OCI-LY3 (cell line): ENCODE measurements around the gene RALBP1.

ENCODE experiments used
- EZH2phosphoT487 ChIP-seq: fragments of 200-600 bp; shearing (Covaris generic); IDR thresholded peaks from 2 replicates; pipeline ENCODE4 v1.6.1; 2018; ENCODE audit warnings: antibody characterized with exemption, mixed run types, low read depth
- TF ChIP-seq, protein P1 (sequence below): fragments of 200-600, 300-600 bp; sonication (generic); IDR thresholded peaks from 2 replicates; pipeline ENCODE4 v1.5.1; 2014; ENCODE audit warnings: antibody characterized with exemption, low read length, low read depth

DNA sequence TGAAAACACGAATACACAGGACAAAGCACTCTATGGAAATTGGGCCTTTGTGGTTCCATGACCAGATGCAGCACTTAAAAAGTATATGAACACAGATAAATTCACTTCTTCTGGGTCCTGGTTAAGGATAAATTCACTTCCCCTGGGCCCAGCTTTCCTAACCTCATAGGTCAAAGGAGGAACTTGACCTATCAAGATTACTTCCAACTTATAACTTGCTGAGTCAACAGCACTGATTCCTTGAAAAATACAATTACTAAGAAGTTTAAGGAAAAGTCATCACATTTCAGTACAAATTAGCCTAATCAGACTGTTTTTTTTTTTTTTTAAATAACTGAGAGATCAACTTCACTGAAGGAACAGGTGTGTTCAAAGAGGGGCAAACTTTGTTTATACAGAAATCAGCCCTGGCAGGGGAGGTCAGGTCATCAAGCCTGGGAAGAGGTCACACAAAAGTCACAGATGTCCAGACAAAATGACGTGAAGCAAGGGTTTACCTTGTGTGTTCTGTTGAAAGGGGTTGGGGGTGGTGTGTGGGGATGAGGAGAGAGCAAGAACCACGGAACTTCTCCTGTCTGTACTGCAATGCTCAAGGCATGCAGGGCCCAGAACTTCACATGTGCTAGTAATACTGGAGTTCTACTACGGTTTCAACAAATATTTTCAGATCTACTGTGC, 83.2 kb downstream of the RALBP1 start:
- TF ChIP-seq, protein P1, sequence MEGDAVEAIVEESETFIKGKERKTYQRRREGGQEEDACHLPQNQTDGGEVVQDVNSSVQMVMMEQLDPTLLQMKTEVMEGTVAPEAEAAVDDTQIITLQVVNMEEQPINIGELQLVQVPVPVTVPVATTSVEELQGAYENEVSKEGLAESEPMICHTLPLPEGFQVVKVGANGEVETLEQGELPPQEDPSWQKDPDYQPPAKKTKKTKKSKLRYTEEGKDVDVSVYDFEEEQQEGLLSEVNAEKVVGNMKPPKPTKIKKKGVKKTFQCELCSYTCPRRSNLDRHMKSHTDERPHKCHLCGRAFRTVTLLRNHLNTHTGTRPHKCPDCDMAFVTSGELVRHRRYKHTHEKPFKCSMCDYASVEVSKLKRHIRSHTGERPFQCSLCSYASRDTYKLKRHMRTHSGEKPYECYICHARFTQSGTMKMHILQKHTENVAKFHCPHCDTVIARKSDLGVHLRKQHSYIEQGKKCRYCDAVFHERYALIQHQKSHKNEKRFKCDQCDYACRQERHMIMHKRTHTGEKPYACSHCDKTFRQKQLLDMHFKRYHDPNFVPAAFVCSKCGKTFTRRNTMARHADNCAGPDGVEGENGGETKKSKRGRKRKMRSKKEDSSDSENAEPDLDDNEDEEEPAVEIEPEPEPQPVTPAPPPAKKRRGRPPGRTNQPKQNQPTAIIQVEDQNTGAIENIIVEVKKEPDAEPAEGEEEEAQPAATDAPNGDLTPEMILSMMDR, result no peak
- TF ChIP-seq EZH2phosphoT487, result no peak
